ENCODE data around the gene FGF22.
"Not testable (repeated sequence)": the region's sequence is repeated elsewhere in the genome, so short reads cannot be mapped to it uniquely, and the experiment has no call there.

The FGF22 gene

GRCh38 chr19:618674-619285 lies 20.9 kb upstream of the FGF22 start:
- TF ChIP-seq CTCF (IDR thresholded peaks at IDR 0.05; ENCODE audit: insufficient read depth, low read depth, low read length, missing control alignments), result no peak
- DNase-seq (ENCODE audit: low read depth), result no peak
- no peak overlapping the region for H3K4me3 ChIP-seq (ENCODE audit: low read length)

DNA sequence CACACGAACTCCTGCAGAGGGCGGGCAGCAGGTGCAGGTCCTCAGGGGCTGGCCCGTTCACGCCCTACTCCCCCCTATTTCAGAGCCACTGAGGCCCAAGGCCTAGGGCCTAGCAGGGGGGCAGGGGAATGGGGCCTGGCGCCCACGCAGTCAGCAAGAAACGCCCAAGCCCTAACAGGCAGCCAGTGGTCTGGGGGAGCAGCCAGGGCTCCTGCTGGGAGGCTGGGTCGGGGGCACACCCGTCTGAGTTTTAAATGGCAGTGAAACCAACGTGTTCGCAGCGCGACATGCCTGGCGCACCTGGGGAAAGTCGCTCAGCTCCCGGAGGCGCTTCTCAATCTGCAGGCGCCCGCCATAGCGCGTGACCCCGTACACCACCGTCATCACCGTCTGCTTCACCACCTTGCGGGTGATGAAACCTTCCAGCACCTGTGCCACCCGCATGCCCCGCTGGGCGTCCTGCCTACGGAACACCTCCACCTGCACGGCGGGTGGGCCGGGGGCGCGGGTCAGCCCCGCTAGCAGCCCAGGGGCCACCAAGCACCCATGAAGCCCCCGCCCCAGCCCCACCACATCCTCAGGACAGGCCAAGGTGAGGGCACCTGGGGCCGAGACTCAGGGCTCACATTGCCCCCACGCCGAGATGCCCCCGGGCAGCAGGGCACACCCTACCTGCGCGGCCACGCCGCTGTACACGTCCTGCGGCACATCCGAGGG lies 20.2 kb upstream of the FGF22 start:
- no peak for DNase-seq (ENCODE audit: low read depth)
- TF ChIP-seq CTCF (IDR thresholded peaks at IDR 0.05; ENCODE audit: insufficient read depth, low read depth, low read length, missing control alignments), result no peak
- no peak overlapping the region for H3K4me3 ChIP-seq (ENCODE audit: low read length)

GRCh38 chr19:620166-620862 lies 19.4 kb upstream of the FGF22 start:
- no peak overlapping the region for H3K4me3 ChIP-seq (ENCODE audit: low read length)
- no peak for TF ChIP-seq CTCF (IDR thresholded peaks at IDR 0.05; ENCODE audit: insufficient read depth, low read depth, low read length, missing control alignments)
- DNase-seq (ENCODE audit: low read depth), result no peak

GRCh38 chr19:621191-621590 lies 18.5 kb upstream of the FGF22 start:
- not testable (repeated sequence) for H3K4me3 ChIP-seq (ENCODE audit: low read length); DNase-seq (ENCODE audit: low read depth)

DNA sequence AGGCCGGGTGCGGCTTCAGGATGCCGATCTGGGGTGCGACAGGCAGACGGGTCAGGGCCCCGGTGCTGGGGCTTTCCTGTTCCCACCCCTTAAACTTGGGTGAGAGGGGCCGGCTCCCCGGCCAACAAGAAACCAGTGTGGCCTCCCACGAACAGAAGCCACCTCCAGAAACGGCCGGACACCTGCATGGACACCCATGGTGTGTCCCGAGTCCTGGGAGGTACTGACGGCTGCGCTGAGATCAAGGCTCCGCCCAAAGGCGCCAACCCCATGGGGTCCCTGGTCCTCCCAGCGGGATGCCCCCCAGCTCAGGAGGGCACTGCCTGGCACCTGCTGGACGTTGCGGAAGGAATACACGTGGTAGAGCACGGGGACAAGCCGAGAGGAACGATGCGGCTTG lies 17.9 kb upstream of the FGF22 start:
- no peak for TF ChIP-seq CTCF (IDR thresholded peaks at IDR 0.05; ENCODE audit: insufficient read depth, low read depth, low read length, missing control alignments)
- no peak for DNase-seq (ENCODE audit: low read depth)
- H3K4me3 ChIP-seq (ENCODE audit: low read length), result no peak overlapping the region

DNA sequence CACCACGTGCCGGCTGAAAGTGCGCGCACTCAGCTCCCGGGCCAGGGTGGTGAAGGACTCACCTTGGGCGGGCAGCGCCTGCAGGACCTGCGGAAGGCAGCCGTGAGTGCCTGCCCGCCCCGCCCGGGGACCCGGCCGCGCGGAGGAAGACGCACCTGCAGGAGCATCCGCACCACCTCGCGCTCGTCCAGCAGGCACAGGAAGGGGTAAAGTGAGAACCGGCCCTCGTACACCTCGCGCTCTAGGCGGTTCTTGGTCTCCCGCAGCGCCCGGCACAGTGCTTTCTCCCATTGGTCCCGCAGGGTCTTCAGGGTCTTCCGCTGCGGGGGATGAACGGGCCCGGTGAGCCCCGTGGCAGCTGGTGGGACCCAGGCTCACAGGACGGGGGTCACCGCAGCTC lies 17.0 kb upstream of the FGF22 start:
- no peak overlapping the region for H3K4me3 ChIP-seq (ENCODE audit: low read length)
- DNase-seq (ENCODE audit: low read depth), result no peak
- no peak for TF ChIP-seq CTCF (IDR thresholded peaks at IDR 0.05; ENCODE audit: insufficient read depth, low read depth, low read length, missing control alignments)

DNA sequence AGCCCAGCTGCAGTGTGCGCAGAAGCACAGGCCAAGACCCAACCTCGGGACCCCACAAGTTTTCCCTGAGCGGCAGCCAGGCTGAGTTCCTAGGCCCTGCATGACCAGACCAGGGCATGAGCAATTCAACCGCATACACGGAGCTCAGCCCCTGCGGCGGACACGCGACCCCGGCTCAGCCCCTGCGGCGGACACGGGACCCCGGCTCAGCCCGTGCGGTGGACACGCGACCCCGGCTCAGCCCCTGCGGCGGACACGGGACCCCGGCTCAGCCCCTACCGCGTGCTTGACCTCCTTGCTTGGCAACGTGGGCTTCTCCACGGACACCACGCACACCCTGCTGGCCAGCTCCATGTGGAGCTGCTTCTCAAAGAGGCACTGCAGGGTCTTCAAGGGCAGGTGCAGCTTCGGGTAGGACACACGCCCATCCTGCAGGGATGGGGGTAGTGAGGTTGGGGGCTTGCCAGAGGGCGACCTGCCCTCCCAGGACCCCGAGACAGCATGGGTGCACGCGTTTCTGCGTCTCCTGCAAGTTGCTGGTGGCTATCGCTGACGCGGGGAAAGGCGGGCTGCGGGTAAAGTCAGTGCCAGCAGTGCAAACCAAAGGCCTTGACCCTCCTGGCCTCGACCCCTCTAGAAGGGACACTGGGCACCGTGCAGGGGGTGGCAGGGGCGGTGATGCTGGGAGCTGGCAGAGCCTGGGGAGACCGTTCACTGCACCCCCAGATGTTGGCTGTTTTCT lies 16.3 kb upstream of the FGF22 start:
- no peak for TF ChIP-seq CTCF (IDR thresholded peaks at IDR 0.05; ENCODE audit: insufficient read depth, low read depth, low read length, missing control alignments)
- no peak for DNase-seq (ENCODE audit: low read depth)
- H3K4me3 ChIP-seq (ENCODE audit: low read length), result no peak overlapping the region

Data from epithelial cell of esophagus (primary cell).